HepG2 (cell line): Measurements from ENCODE around the gene CDC42EP4. TPM values are rescaled to one million over a fixed set of nuclear protein-coding genes. Genes with fewer than 3 reads are reported as not detected.

Source experiments
- ATAC-seq: fragments of 200-7000 bp; cut with Tn5 transposase; 3 replicates; pipeline ENCODE4 v1.9.1; 2020; ENCODE audit warnings: mild to moderate bottlenecking, moderate library complexity
- BruUV-seq: library from RNA; stranded (reverse); fragments of 400-500 nt; replicated peaks from 2 replicates; lab custom pipeline; 2021; lab: Mats Ljungman, UMichigan
- CTCF ChIA-PET: fragments of 300-600 bp; formaldehyde crosslinking; extraction: SDS; loops from one replicate; lab custom pipeline; 2021; ENCODE audit warnings: low total read pairs, inconsistent platforms, low intra/inter-chr PET ratio; lab: Yijun Ruan, JAX
- POLR2A ChIA-PET: fragments of 350-600 bp; sonication (Branson Sonifier 250); formaldehyde crosslinking; loops from one replicate; lab custom pipeline; 2020; ENCODE audit warnings: antibody characterized with exemption, inconsistent platforms; lab: Yijun Ruan, JAX
- DNase-seq: peaks from one replicate; pipeline ENCODE4 v3.0.0-alpha.2; 2015; ENCODE audit warnings: low spot score
- FAIRE-seq: peaks from 3 replicates; lab custom pipeline; 2011; peaks lifted over from hg19 to GRCh38; lab: Jason Lieb, UNC
- H2AFZ ChIP-seq: one replicate; pipeline ENCODE4 v1.6.1; 2011; ENCODE audit warnings: low read length, inconsistent platforms
- H3K27ac ChIP-seq: fragments of 300-600 bp; 3 replicates; pipeline ENCODE4 v1.8.0; 2011; ENCODE audit warnings: mixed run types, mild to moderate bottlenecking, mixed read lengths, low read length, inconsistent platforms; ENCODE audit not compliant: insufficient read depth; ENCODE audit errors: extremely low read length
- H3K27me3 ChIP-seq, 2 experiments: fragments of 200-600 bp in 1 of 2; 2 replicates in 1 of 2; 3 replicates in 1 of 2; pipeline versions ENCODE4 v1.6.0 to v1.8.0; 2011; ENCODE audit warnings: low read length in 2 of 2, mild to moderate bottlenecking in 2 of 2, moderate library complexity in 2 of 2, inconsistent platforms in 1 of 2; ENCODE audit not compliant: insufficient read depth in 2 of 2, control insufficient read depth in 1 of 2
- H3K36me3 ChIP-seq, 2 experiments: fragments of 200-600 bp in 1 of 2; replicated peaks in 1 of 2; 2 replicates in 1 of 2; 3 replicates in 1 of 2; pipeline versions ENCODE4 v1.5.1 to v1.8.0; 2011; ENCODE audit warnings: low read length in 2 of 2, inconsistent platforms in 1 of 2; ENCODE audit not compliant: insufficient read depth in 2 of 2, control insufficient read depth in 1 of 2
- H3K4me1 ChIP-seq: 2 replicates; pipeline ENCODE4 v1.5.1; 2012; ENCODE audit warnings: low read length, inconsistent platforms; ENCODE audit not compliant: insufficient read depth
- H3K4me2 ChIP-seq: 2 replicates; pipeline ENCODE4 v1.6.0; 2011; ENCODE audit warnings: low read depth, low read length, inconsistent platforms
- H3K4me3 ChIP-seq, 3 experiments: fragments of 200-600 bp in 1 of 3; sonication (generic), shearing (Covaris generic) in 1 of 3; replicated peaks in 1 of 3; 2 replicates each; pipeline ENCODE4 v1.5.1; 2011 to 2016; ENCODE audit warnings: low read length in 3 of 3, inconsistent platforms in 2 of 3, low read depth in 2 of 3, mild to moderate bottlenecking in 2 of 3, control low read depth in 1 of 3, mixed read lengths in 1 of 3; ENCODE audit not compliant: insufficient read depth in 1 of 3
- H3K79me2 ChIP-seq: one replicate; pipeline ENCODE4 v1.6.1; 2011; ENCODE audit warnings: low read length, inconsistent platforms; ENCODE audit not compliant: insufficient read depth
- H3K9ac ChIP-seq: 2 replicates; pipeline ENCODE4 v1.6.0; 2011; ENCODE audit warnings: mild to moderate bottlenecking, low read depth, low read length, inconsistent platforms; ENCODE audit not compliant: insufficient read depth
- H3K9me3 ChIP-seq: 2 replicates; pipeline ENCODE4 v1.5.1; 2012; ENCODE audit warnings: mild to moderate bottlenecking, low read length
- H4K20me1 ChIP-seq: 2 replicates; pipeline ENCODE4 v1.6.0; 2011; ENCODE audit warnings: inconsistent platforms, mild to moderate bottlenecking, low read length, moderate library complexity; ENCODE audit not compliant: insufficient read depth
- CEBPB ChIP-seq: IDR thresholded peaks from 2 replicates; pipeline ENCODE4 v1.6.1; 2011; ENCODE audit warnings: low read depth, low read length, improper control_type of control experiment, borderline replicate concordance
- ETV5 ChIP-seq: IDR thresholded peaks from 2 replicates; pipeline ENCODE4 v1.6.1; 2018; ENCODE audit warnings: missing biosample characterization, missing genetic modification reagents, inconsistent platforms, borderline replicate concordance
- FOSL2 ChIP-seq: sonication (generic); formaldehyde crosslinking; IDR thresholded peaks from 2 replicates; pipeline ENCODE4 v1.4.0; 2020; ENCODE audit warnings: missing genetic modification reagents
- FUBP1 ChIP-seq: sonication (generic); formaldehyde crosslinking; IDR thresholded peaks from 2 replicates; pipeline ENCODE4 v1.5.1; 2020; ENCODE audit warnings: missing genetic modification reagents, mild to moderate bottlenecking, borderline replicate concordance
- HNRNPL ChIP-seq: fragments of 200-400 bp; formaldehyde crosslinking; IDR thresholded peaks from 2 replicates; pipeline ENCODE4 v1.6.1; 2017; ENCODE audit warnings: mild to moderate bottlenecking, low read depth, low read length
- PITX1 ChIP-seq: sonication (generic); formaldehyde crosslinking; IDR thresholded peaks from 2 replicates; pipeline ENCODE4 v1.5.1; 2020; ENCODE audit warnings: mild to moderate bottlenecking, missing genetic modification reagents
- SAP130 ChIP-seq: IDR thresholded peaks from 2 replicates; pipeline ENCODE4 v1.6.1; 2016; ENCODE audit warnings: low read depth
- SIN3A ChIP-seq: IDR thresholded peaks from 2 replicates; pipeline ENCODE4 v1.6.1; 2011; ENCODE audit warnings: low read depth, mild to moderate bottlenecking, control low read depth, low read length, borderline replicate concordance
- TOPORS ChIP-seq: sonication (generic); formaldehyde crosslinking; IDR thresholded peaks from 2 replicates; pipeline ENCODE4 v1.8.0; 2023; ENCODE audit warnings: mild to moderate bottlenecking, missing genetic modification reagents
- U2AF1 ChIP-seq: fragments of 200-400 bp; formaldehyde crosslinking; optimal IDR thresholded peaks from 2 replicates; pipeline ENCODE3; 2017; ENCODE audit warnings: mild to moderate bottlenecking, low read depth, low read length
- ZFP91 ChIP-seq: sonication (generic); formaldehyde crosslinking; IDR thresholded peaks from 2 replicates; pipeline ENCODE4 v1.9.0; 2022; ENCODE audit warnings: missing genetic modification reagents, mild to moderate bottlenecking, borderline replicate concordance
- ZFY ChIP-seq: sonication (generic); formaldehyde crosslinking; IDR thresholded peaks from 2 replicates; pipeline ENCODE4 v1.4.0; 2020; ENCODE audit warnings: missing genetic modification reagents
- ZNF556 ChIP-seq: sonication (generic); formaldehyde crosslinking; IDR thresholded peaks from 2 replicates; pipeline ENCODE4 v1.4.0; 2020; ENCODE audit warnings: mild to moderate bottlenecking, missing genetic modification reagents, borderline replicate concordance
- ZNF615 ChIP-seq: sonication (generic); formaldehyde crosslinking; IDR thresholded peaks from 2 replicates; pipeline ENCODE4 v1.5.0; 2020; ENCODE audit warnings: mild to moderate bottlenecking, missing genetic modification reagents, borderline replicate concordance
- ZNF678 ChIP-seq: sonication (generic); formaldehyde crosslinking; IDR thresholded peaks from 2 replicates; pipeline ENCODE4 v1.4.0; 2020; ENCODE audit warnings: mild to moderate bottlenecking, missing genetic modification reagents
- ZNF687 ChIP-seq: sonication (generic); formaldehyde crosslinking; IDR thresholded peaks from 2 replicates; pipeline ENCODE4 v1.5.1; 2020; ENCODE audit warnings: mild to moderate bottlenecking, missing genetic modification reagents, moderate library complexity
- WGBS: methylation state at CpG from one replicate; pipeline ENCODE4 v1.1.6; 2017; ENCODE audit warnings: low lambda C conversion rate; 5-methylcytosine and 5-hydroxymethylcytosine counted together
- in situ Hi-C: cut with HindIII; loops from 2 replicates; pipeline ENCODE4 v1.10.0; 2017; ENCODE audit warnings: low pct_unique_long_range_greater_than_20kb; ENCODE audit not compliant: extremely low pct_ligation_motif_present
- intact Hi-C: fragments of 100-400 bp; cut with micrococcal nuclease; formaldehyde crosslinking; loops from one replicate; pipeline ENCODE4 v1.10.0; 2022; ENCODE audit not compliant: unreplicated experiment
- polyA plus RNA-seq, 8 experiments: library from polyadenylated mRNA; depleted of rRNA in 3 of 8; stranded (reverse) in 7 of 8; unstranded in 1 of 8; fragments of >200 nt; fragmentation: Illumina TruSeq in 4 of 8; extraction: Trizol in 4 of 8; gene quantifications; 2 replicates each; pipeline versions ENCODE4 v1.2.1 to v1.2.3, GENCODE V29; 2011 to 2016; ENCODE audit warnings: low read depth in 4 of 8, missing spikeins in 1 of 8, mixed read lengths in 1 of 8; ENCODE audit not compliant: insufficient read depth in 1 of 8
- total RNA-seq, 5 experiments: library from RNA; depleted of rRNA; stranded (reverse); fragments of >200 nt; fragmentation: Illumina TruSeq; extraction: Trizol; gene quantifications; 2 replicates each; pipeline ENCODE4 v1.2.3, GENCODE V29; 2016; ENCODE audit warnings: low read depth in 1 of 5

Gene CDC42EP4
- total and polyA plus RNA-seq, 2 of the 13 experiments (the other 11 are each of a cell fraction or from before 2014, with no cell fraction given): 19.0 to 54.0 TPM

- Histone ChIP-seq H3K27ac (peak overlapping the region; percentile 15), H2AFZ (no peak overlapping the region), H4K20me1 (peaks cover 39% of the 10 kb centered on the region; the same call in 1 of the 2 replicates), H3K36me3 (peaks cover 11 to 18% of the 10 kb centered on the region in 2 experiments), H3K4me2 (no peak overlapping the region), H3K4me3 (no peak overlapping the region; a peak in 1 of 6 replicates), H3K9ac (no peak overlapping the region), H3K9me3 (no peaks in the 10 kb centered on the region), H3K27me3 (no peaks in the 10 kb centered on the region), H3K79me2 (peaks cover 75% of the 10 kb centered on the region), H3K4me1 (peaks cover 95% of the 10 kb centered on the region)
- intact Hi-C loops (no loop called here), in situ Hi-C loops (loop anchor here (25.0 kb wide), 1 partner anchor 1146 kb away; the partner anchor contains the start of gene GPRC5C)
- POLR2A ChIA-PET: interaction anchor here (1.5 to 5.1 kb wide), 4 partner anchors 17 to 59 kb away, joined by 3 to 43 read pairs (median 11); partner anchors contain the start of gene CPSF4L
- CTCF ChIA-PET: no interaction called here
- WGBS: 69% methylated on average over 5 of the region's 8 CpGs
- DNase-seq (no peak), FAIRE-seq (no peak), ATAC-seq (no peak)
- BruUV-seq: no TSS peak
- TF ChIP-seq TOPORS (CRISPR knock-in tag): no peak
- no peak for TF ChIP-seq FUBP1 (CRISPR knock-in tag)
- TF ChIP-seq ZNF678: no peak
- peak; percentile 69; the same call in 1 of the 2 replicates for TF ChIP-seq ZNF615 (CRISPR knock-in tag)
- peak; percentile 53 for TF ChIP-seq U2AF1
- no peak for TF ChIP-seq CEBPB
- no peak for TF ChIP-seq ZNF556 (CRISPR knock-in tag)
- TF ChIP-seq HNRNPL: no peak
- peak; percentile 37; the same call in 1 of the 2 replicates for TF ChIP-seq ZFP91 (CRISPR knock-in tag)
- TF ChIP-seq SAP130: 0 out of 2 replicates have a peak, but pooled peaks have one; percentile 16
- 0 out of 2 replicates have a peak, but pooled peaks have one; percentile 10 for TF ChIP-seq PITX1
- TF ChIP-seq ZFY (CRISPR knock-in tag): 0 out of 2 replicates have a peak, but pooled peaks have one; percentile 24
- 0 out of 2 replicates have a peak, but pooled peaks have one; percentile 15 for TF ChIP-seq ETV5 (CRISPR knock-in tag)
- no peak for TF ChIP-seq SIN3A
- peak; percentile 79 for TF ChIP-seq FOSL2 (CRISPR knock-in tag)
- TF ChIP-seq ZNF687 (CRISPR knock-in tag): peak; percentile 19; the same call in 1 of the 2 replicates
Measured at GRCh38 chr17:73291260-73291801, 20.5 kb downstream of the CDC42EP4 start.
